Stimulated activated naive CD4-positive, alpha-beta T cell treated with Interleukin-2 at 50 U/mL for 16 hours (primary cell): Measurements from ENCODE around the gene JMY.
"Not testable (repeated sequence)": the region's sequence is repeated elsewhere in the genome, so short reads cannot be mapped to it uniquely, and the experiment has no call there.

Experiments
- DNase-seq: peaks from one replicate; lab custom pipeline; 2025; lab: John Stamatoyannopoulos, UW

Gene JMY

DNA sequence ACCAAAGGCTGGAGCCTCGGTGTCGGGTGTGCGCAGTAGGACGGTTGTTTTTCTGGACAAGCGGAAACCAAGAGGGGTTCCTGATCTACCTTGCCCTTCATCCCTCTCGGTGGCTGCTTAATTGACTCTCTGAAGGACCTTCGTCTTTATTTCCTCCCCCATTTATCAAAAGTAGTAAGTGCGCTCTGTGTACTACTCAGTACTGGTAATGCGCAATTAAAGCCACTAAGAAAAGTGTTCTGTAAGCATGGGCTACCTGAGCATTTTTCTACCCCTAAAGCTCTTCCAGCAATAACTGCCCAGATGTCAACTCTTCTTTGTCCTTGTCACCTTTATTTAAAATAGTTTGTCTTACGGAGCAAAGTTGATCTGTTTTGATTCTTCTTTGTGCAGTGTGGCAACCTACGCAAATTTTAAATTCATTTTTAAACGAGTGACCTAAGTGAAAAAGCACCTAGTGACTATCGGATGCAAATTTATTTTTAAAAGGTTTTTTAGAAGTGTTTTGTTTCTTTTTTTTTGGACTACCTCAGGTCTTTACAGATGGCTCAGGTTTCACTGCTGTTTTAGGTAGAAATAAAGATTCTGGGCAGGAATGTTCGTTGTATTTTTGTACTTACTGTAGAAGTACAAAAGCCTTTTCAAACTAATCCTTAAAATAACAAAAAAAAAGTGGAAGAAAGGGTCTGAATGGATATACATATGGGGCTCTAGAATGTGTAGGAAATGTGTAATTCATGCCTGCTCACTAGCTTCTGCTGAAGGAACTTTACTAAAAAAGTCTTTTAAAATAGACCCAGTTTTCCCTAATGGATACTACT is 2.0 kb downstream of the JMY start:
- no peak for DNase-seq

DNA sequence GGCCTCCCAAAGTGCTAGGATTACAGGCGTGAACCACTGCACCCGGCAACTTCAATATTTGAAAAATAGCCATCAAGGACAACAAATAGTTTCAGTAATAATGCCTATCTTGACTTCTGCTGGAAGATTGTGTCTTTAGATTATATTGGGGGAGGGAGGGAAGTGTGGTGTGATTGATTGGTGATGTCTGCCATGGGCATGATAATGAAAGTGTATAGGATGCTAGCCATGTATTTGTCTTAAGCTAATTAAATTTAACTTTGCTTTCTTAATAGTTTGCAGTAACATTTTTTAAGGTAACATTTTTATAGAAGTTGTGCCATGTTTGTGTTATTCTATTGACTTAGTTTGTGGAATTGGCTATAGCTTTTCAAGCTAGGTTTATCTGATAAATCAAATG is 4.6 kb downstream of the JMY start:
- DNase-seq, result no peak

DNA sequence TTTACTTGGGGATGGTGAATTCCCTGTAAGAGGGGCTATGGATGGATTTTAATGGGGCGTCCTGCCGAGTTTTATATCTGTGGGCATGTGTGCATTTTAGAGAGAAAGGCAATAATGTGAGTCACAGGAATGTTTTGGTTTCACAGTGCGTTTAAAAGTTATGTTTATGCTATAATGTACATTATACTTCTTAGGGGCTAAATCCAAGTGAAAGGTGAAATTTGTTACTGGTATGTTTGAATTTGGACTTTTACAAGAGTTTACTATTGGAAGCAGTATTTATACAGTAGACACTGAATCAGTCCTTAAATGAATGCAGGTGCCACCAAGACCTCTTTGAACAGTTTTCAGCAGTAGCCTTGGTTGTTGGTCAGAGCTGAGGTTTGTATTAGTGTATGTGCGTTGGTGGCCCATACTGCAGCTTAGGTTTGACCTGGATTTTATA is 5.6 kb downstream of the JMY start:
- no peak for DNase-seq

DNA sequence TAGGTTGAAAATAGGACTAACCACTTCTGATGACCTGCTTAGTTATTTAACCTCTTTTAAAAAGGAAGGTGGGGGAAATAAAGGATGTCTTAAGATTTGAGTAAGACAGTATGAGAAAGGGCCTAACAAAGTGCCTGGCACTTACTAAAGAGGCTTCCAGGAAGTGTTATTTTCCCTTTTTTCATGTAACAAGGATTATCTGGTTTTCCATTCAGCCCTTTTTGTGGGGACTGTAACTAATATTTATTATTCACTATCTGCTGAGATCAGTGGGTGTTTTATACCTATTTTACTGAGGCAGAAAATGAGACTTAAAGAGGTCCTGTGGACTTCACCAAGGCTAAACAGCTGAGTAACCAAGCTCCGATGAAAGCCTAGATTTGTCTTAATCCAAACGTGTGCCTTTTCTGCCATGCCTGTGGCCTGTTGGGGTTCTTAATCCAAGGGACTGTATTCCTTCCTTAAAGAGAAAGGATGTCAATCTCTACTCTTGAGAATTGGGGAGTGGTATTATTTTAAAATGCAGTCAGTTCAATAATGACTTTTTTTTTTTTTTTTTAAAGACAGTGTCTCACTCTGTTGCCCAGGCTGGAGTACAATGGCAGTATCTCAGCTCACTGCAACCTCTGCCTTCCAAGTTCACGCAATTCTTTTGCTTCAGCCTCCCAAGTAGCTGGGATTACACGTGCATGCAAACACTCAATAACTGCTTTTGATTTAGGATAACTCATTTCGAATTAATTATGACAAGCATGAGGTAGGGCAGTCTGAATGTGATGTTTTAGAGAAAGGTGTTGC is 6.5 kb downstream of the JMY start:
- no peak for DNase-seq

DNA sequence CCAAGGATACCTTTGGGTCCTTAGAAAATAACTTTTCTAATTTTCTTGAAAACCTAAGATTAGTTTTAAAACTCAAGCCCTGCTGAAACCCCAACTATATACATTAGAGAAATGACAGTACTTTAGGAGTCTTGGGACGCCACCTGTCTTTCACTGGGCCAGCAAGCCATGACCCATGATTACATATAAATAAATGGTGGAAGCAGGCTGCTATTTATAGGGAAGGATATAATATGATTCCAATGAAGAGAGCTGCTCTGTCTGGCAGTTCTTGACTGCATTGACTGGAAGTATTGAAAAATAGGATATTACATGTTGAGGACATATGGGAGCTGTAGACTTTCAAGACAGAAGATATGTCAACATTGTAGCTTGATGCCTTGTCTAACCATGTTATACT is 7.3 kb downstream of the JMY start:
- no peak for DNase-seq

DNA sequence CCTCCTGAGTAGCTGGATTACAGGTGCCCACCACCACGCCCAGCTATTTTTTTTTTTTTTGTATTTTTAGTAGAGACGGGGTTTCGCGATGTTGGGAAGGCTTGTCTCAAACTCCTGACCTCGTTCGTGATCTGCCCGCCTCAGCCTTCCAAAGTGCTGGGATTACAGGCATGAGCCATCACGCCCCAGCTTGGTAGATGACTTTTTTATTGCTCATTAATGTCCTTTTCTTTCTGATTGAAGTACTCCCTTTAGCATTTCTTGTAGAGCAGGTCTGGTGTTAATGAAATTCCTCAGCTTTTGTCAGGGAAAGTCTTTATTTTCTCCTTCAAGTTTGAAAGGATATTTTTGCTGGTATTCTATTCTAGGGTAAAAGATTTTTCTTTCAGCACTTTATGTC is 18.1 kb downstream of the JMY start:
- not testable (repeated sequence) for DNase-seq

DNA sequence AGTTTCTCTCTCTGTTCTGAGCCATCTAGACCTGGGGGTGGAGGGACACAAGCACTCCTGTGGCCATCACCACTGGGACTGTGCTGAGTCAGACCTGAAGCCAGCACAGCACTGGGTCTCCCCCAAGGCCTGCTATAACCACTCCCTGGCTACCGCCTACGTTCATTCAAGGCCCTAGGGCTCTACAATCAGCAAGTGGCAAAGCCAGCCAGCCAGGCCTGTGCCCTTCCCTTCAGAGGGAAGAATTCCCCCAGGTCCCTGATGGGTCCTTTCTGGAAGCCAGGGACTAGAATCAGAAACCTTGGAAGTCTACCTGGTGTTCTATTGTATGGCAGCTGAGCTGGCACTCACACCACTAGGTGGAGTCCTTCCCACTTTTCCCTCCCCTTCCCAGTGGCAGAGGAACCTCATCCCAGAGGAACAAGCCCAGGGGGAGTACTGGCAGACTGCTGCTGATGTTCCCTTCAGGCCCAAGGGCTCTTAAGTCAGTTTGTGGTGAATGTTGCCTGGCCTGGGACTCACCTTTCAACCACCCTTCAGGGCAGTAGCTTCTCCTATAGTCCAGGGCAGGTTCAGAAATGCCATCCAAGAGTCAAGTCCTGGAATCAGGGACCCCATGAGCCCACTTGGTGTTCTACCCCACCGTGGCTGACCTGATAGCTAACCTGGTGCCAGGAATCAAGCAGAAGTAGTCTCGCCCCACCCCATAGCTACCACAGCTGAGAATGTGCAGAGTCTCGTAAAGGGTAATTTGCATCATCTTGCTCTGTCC is 20.0 kb downstream of the JMY start:
- DNase-seq, result peak; percentile 9

DNA sequence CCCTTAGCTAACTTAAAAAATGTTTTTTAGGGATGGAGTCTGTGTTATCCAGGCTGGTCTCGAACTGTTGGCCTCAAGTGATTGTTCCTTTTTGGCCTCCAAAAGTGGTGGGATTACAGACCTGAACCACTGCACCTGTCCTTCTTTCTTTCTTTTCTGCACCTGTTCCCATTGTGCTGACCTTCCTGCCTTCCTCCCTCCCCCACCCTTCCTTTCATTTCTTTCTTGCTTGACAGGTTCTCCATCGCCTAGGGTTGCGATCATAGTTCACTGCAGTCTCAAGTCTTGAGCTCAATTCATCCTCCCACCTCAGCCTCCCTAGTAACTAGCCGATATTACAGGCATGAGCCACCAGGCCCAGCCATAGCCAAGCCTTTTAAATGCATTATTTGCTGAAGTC is 20.6 kb downstream of the JMY start:
- DNase-seq, result no peak

DNA sequence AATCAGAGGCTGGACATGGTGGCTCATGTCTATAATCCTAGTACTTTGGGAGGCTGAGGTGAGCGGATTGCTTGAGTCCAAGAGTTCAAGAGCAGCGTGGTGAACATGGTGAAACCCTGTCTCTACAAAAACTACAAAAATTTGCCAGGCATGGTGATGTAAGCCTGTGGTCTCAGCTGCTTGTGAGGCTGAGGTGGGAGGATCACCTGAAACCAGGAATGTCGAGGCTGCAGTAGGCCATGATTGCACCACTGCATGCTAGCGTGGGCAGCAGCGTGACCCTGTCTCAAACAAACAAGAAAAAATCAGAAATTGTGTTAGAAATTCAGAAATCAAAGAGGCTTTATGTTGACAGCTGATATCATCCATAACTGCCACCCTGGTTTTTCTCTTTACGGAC is 21.4 kb downstream of the JMY start:
- no peak for DNase-seq

DNA sequence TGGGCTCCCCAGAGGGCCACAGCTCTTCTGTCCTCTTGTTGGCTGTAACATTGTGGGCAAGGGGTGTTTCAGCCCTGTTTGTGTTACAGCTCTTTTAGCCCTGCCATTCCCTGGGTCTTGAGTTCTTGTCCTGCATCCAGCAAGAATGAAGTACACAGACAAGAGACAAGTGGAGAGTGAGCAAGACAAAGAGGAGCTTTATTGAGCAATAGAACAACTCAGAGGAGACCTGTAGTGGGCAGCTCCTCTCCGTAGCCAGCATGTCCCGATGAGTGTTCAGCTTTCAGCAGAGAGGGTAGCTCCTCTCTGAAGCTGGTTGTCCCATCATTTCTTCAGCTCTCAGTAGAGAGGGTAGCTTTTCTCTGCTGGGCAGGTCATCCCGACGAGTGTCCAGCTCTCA is 22.9 kb downstream of the JMY start:
- DNase-seq, result no peak

DNA sequence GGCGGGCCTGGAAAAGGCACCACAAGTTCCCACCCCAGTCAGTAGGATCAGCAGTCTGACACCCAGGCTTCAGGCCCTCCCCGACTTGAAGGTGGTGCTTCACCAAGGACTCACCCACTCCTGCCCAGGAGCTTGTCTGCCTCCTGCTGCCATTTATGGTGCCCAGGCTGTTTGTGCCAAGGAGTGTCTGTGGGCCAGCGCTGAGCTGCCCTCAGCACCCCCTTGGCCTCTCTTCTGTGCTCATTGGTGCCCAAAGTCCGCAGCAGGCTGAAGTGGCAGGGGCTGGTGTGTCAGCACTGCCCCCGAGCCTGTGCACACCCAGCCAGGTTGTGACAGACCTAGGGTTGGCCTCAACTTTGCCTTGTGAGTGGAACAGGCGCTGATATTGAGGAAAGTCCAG is 23.5 kb downstream of the JMY start:
- no peak for DNase-seq

DNA sequence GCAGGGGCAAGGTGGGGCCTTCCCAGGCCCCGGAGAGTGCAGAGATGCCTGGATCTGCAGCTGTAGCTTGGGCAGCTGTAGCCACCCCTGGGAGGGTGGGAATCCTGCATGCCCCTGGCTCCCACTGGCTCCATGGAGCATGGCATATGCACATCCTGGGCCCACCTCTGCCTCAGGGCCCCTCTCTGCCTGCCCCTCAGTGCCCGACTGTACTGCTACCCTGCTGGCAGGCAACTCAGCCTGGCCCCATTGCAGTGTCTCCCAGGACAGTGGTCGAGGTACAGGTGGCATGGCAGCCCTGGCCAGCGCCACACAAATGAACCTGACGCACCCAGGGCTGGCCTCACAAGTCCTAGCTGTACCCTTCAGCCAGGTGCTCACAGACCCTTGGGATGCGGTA is 23.9 kb downstream of the JMY start:
- DNase-seq, result no peak

DNA sequence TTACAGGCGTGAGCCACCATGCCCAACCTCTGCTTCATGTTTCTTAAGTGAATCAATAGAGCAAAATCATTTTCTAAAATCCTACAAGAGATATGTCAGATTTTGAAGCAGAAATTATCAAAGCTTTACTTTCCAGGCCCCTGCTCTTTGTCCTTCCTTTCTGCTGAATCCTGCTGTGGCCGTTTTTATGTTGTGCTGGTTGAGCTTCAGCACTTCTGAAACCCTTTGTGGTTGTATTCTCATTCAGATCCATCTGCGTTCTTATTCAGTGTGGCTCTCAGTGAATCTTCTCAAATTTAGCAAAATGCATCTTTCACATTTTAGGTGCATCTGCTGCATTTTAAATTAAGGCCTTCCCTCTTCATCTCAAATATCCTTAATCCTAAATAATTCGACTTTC is 26.0 kb downstream of the JMY start:
- no peak for DNase-seq

DNA sequence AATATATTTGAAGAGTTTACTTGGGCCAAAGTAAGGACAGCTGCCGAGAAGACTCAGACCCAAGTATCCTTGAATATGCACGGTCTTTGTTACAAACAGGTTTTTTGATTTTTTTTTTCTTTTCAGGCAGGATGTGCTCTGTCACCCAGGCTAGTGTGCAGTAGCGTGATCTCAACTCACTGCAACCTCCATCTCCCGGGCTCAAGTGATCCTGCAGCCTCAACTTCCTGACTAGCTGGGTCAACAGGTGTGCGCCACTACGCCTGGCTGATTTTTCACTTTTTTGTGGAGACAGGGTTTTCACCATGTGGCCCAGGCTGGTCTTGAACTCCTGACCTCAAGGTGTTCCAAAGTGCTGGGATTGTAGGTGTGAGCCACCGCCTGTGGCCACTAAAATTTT is 27.4 kb downstream of the JMY start:
- DNase-seq, result no peak

DNA sequence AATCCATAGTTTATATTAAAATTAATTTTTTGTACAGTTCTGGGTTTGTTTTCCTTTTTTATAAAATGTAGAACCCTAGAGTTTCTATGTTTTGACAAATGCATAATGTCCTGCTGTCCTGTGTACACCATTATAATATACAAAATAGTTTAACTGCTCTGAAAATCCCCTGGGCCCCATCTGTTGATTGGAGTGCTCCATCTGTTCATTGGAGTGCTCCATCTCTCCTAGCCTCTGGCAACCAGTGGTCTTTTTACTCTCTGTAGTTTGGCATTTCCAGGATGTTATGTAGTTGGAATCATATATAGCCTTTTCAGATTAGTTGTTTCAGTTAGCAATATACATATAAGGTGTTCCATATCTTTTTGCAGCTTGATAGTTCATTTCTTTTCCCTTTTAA is 31.2 kb downstream of the JMY start:
- no peak for DNase-seq

DNA sequence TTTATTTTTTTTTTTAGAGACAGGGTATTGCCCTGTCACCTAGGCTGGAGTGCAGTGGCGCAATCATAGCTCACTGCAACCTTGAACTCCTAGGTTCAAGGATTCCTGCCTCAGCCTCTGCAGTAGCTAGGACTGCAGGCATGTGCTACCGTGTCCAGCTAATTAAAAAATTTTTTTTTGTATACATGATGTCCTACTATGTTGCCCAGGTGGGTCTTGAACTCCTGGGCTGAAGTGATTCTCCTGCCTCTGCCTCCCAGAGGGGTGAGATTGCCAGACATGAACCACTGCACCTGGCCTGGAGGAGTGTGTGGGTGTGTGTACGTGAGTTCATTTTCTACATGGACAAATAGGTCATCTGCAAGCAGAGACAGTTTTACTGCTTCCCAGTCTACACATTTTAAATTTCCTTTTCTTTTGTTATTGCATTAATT is 33.8 kb downstream of the JMY start:
- no peak for DNase-seq

DNA sequence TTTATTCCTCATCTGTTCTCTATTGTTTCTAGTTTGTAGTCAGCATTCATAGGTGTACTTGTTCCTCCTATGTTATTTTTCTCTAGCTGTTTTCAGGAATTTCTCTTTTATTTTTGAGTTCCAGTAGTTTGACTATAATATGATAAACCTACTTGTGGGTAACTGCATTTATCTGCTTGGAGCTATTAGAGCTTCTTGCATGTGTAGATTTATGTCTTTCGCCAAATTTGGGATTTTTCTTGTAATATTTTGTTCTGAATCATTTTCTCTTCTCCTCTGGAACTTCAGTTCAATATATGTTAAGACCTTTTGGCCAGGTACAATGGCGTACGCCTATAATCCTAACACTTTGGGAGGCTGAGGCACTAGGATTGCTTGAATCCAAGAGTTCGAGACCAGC is 37.4 kb downstream of the JMY start:
- no peak for DNase-seq

DNA sequence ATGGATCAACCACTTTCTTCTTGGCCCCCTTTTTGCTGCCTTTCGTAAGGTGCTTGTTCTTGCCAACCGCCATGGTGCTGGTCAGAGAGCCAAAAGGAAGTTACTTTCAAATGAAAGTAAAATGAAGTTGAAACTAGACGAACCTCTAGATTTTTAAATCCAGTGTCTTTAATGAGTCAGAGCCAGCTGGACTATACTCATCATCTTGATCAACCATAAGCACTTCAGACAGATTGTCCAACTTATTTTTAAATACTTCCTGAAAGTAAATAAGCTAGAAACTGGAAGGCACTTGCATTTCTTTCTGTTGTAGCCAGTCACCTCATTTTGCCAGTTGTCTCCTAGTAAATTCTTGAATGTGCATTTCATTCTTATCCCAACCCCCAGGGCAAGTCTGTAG is 48.9 kb downstream of the JMY start:
- no peak for DNase-seq

DNA sequence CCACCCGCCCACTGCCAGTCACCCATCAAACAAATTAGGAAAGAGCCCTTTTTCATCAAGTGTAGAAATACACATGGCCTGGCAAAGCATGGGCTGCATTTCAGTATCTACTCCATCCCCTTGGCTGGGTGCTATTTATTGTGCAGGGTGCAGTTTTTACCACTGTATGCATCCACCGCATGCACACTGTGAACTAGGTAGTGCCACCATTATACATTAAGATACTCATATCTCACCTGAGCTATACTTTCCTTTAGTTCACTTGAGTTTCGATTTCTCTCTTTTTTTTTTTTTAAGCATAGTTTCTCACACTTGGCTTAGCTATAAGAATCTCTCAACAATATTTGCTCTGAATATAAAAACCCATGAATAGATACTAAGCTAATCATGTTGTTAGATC is 49.4 kb downstream of the JMY start:
- no peak for DNase-seq

DNA sequence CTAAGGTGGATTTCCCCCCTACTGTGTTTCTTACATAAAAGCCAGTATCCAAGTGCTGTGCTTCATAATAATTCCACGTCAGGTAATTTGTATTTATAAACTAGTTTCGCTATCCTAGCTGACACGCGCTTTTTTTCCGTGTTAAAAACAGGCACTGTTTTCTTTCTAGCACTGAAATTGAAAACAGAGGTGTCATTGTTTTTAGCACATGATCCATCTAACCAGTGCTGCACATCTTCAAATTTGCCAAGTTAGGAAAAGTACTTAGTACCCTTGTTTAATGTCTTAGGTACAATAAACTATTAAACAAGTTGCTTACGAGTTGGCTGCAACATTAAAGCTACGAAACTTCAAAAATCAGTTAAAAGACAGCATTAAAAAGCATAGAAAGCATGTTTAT is 49.9 kb downstream of the JMY start:
- no peak for DNase-seq

DNA sequence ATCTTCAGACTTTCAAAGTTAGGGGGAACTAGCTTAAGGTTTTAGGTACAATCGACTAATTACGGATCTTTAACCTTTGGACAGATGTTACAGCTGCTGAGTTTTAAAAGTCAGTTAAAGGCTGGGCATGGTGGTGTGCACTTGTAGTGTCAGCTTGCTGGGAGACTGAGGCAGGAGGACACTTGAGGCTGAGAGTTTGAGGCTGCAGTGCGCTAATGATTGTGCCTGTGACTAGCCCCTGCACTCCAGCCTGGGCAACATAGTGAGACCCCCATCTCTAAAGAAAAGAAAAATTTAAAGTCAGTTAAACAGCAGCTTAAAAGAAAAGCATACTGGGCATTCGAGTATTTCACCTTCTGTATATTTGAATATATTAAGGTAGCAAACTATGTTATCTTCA is 51.4 kb downstream of the JMY start:
- no peak for DNase-seq

DNA sequence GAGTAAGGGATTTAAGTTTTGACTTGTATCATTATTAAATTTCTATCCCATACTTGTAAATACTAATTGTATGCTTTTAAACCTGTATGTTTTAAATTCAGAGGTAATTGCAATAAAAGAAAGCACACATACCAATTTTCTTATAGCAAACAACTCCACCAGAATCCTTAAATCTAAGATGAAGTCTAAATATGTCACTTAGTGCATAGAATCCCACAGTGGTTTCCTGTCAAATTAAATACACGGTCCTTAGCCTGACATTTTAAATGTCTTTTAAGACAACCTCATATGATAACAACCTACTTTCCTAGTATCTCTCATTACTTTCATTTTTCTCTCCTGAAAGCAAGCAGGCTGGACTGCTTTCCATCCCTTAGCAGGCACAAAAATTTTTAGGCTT is 52.0 kb downstream of the JMY start:
- no peak for DNase-seq

DNA sequence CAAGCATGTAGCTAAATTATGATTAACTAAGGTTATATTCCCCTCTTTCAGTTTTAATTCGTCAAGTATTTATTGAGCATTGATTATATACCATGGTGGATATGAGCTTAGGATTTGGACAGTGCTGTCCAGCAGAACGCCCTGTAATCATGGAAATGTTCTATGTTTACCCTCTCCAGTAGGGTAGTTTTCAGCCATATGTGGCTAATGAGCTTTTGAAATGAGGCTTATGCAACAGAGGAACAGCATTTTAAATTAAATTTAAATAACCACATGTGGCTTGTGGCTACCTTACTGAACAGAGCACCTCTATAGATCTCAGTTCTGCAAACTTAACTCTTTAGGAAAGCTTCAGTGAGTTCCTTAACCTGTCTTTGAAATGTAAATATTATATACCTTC is 59.1 kb downstream of the JMY start:
- no peak for DNase-seq
